Daoy (cell line): ENCODE results near the gene PMPCA. TPM values are rescaled to one million over a fixed set of nuclear protein-coding genes. Genes with fewer than 3 reads are reported as not detected.
"Not testable (repeated sequence)": the region's sequence is repeated elsewhere in the genome, so short reads cannot be mapped to it uniquely, and the experiment has no call there.

Experiments used
- DNase-seq: peaks from one replicate; pipeline ENCODE4 v3.0.0-alpha.2; 2015; ENCODE audit warnings: low read depth
- total RNA-seq: library from RNA; depleted of rRNA; stranded (reverse); fragments of >200 nt; shearing (Covaris generic); gene quantifications from 2 replicates; pipeline ENCODE4 v1.2.3, GENCODE V29; 2014

PMPCA gene
- total RNA-seq, 1 experiment from 2014 or later: 85.3 TPM

DNA sequence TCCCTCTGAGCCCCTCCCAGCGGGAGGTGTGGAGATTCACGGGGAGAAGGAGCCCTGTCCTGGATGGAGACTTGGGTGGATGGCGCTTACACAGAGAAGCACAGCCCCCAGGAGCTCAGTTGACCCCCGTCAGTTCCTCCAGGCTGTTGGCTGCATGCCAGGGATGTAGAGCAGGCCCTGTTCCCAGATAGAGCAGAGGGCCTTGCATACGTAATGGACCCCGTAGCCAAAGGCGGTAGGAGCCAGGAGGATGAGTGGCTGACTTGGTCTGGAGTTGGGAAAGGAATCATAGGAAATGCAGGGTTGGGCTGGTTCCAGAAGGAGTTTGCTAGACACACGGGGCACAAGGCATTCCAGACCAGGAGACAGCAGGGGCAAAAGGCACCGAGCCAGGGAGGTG, 2.5 kb downstream of the PMPCA start:
- DNase-seq: no peak

DNA sequence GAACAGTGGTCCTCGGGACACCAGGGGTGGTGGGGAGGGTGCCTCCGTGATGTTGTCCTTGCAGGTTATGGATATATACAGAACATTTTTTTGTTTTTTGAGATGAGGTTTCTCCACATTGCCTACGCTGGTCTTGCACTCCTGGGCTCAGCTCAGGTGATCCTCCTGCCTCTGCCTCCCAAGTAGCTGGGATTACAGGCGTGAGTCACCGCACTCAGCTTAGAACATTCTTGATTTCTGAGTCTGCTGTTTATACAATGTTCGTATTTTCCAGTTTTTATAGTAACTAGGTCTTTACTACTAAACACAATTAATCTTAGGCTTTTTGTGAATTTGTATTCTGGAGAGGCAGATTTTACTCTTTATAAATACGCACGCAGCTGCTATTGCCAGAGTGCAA, 6.0 kb downstream of the PMPCA start:
- no peak for DNase-seq

DNA sequence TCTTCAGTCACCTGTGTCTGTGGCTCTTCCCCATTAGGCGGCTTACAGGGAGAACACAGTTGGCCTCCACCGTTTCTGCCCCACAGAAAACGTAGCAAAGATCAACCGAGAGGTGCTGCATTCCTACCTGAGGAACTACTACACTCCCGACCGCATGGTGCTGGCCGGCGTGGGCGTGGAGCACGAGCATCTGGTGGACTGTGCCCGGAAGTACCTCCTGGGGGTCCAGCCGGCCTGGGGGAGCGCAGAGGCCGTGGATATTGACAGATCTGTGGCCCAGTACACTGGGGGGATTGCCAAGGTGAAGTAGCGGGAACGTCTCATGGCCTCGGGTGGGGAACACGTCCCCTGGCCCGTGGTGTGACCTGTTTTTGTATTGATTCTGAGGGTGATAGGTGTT, 6.5 kb downstream of the PMPCA start:
- no peak for DNase-seq

DNA sequence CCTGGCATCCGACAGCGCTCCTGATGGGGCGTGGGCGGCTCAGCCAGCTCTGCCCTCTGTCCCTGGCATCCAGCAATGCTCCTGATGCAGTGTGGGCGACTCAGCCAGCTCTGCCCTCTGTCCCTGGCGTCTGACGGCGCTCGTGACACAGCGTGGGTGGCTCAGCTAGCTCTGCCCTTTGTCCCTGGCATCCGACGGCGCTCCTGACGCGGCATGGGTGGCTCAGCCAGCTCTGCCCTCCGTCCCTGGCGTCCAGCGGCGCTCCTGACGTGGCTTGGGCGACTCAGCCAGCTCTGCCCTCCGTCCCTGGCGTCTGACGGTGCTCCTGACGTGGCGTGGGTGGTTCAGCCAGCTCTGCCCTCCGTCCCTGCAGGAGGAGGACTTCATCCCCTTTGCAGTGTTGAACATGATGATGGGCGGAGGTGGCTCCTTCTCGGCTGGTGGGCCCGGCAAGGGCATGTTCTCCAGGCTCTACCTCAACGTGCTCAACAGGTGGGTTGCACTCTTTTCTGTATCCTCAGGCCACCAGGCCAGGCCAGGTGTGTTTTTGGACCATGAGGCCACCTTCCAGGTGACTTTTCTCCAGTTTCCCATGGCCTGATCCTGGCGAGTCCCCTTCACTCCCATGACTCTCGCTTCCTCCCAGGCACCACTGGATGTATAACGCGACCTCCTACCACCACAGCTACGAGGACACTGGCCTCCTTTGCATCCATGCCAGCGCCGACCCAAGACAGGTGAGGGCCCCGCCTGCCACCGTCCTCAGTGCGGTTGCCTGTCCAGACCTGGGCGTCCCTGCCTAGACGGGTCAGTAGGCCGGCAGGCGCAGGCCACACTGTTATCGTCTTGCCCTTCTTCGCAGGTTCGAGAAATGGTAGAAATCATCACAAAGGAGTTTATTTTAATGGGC, 8.0 kb downstream of the PMPCA start:
- no peak for DNase-seq

DNA sequence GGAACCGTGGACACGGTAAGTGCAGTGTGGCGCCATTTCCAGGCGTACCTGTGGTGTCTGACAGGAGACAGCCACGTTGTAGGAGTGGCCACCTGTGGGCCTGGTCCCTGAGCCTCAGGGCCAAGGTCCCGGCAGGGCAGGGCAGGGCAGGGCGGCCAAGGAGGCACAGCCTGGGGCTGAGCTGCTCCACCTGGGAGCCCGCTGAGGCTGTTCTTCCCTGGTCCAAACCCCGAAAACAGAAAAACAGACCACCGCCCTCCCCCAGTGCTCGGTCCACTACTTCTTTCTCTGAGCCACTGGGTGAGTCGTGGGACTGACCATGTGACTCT, 8.6 kb downstream of the PMPCA start:
- DNase-seq: no peak

DNA sequence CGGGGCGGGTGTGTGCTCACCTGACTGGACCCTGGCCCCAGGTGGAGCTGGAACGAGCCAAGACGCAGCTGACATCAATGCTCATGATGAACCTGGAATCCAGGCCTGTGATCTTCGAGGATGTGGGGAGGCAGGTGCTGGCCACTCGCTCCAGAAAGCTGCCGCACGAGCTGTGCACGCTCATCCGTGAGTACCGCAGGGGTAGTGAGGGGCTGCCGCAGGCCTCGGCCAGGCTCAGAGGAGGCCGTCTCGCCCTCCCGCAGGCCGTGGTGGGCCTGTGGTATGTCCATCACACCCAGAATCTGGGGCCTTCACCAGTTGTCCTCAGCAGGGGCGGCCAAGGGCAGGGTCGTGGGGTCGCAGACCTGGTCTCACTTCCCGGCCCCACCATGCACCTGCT, 11.3 kb downstream of the PMPCA start:
- no peak for DNase-seq

DNA sequence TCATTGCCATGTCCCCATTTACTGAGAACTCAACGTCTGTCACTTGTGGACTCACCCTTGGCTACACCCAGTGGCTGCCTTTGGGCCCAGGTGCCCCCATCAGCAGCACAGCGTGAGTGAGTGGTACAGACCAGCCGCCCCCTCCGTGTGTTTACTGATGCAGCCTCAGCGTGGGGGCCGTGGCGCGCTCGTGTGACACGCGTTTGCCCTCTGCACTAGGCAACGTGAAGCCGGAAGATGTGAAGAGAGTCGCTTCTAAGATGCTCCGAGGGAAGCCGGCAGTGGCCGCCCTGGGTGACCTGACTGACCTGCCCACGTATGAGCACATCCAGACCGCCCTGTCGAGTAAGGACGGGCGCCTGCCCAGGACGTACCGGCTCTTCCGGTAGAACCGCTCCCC, 12.4 kb downstream of the PMPCA start:
- DNase-seq: no peak

DNA sequence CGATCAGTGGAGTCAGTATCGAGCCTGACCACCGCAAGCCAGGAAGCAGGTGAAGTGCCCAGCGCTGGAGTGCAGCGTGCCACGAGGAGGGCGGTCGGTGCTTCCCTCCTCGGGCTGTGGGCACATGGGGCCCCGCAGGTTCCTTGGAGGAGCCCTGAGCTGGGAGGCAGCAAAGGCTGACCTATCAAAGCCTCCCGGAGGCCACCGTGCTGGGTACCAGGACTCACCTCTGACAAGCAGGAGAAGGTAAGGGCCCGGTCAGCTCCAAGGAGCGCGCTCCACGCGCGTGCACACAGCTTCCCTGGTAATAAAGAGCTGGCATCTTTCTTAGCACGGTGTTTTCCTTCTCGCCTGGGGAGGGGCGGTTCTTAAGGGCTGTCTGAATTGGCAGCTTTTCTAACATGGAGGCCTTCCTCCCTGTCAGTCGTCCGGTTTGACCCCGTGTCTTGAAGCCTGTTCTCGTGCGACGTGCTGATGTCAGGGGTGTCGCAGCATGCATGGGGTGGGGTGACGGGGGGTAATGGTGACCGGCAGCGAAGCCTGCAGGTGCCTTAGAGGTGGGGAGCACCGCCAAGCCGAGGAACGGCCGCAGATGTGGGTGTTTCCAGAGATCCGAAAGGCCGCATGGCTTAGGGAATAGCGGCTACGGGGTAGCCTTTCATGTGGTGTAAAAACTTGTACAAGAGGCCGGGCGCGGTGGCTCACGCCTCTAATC, 13.1 kb downstream of the PMPCA start:
- no peak for DNase-seq

DNA sequence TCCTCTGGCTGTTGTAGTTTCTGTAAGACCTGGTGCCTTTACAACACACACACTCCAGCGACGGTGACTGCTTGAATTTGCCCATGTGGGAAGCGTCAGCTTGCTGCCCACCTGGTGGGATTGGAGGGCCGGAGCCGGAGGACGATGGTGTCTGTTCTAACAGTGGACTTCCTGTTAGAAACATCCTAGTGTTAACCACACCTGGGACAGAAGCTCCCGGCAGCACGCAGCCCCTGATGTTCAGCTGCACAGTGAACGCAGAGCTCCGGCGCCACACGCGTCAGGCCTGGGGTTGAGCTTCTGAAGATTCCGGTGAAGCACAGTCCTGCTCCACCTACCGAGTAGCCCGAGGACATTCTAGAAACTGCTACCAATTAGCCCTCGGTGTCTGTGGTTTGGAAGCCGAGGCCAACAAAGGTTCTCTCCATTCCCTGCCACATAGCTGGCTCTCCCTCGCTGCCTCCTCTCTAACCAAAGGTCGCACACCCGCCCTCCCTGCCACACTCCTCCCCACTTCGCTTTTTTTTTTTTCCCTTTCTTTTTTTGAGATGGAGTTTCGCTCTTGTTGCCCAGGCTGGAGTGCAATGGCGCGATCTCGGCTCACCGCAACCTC, 14.4 kb downstream of the PMPCA start:
- no peak for DNase-seq

DNA sequence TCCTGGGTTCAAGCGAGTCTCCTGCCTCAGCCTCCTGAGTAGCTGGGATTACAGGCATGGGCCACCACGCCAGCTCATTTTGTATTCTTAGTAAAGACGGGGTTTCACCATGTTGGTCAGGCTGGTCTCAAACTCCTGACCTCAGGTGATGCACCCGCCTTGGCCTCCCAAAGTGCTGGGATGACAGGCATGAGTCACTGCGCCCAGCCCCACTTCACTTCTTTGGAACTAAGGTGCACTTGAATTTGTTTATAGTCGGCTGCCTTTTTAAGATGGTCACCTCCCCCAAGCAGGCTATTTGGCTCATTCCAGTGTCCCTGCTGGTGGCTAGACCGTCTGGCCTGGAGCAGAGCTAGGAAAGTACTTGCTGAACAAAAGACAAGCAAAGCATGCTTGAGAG, 14.9 kb downstream of the PMPCA start:
- DNase-seq: not testable (repeated sequence)

DNA sequence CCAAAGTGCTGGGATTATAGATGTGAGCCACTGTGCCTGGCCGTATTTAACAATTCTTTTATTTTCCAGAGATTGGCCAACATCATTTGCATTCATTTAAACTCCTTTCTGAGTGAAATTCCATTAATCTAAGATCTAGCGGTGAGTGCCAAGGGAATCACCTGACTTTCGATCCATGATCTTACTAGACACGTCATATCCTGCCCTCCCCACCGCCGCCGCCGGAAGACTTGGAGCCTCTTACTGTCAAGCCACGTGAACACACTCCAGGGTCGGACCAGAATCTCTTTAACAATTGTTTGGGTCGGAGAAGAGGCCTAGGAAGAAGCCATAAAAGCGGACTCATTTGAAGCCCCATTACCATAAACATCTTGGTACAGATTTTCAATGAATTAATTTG, 16.3 kb downstream of the PMPCA start:
- DNase-seq: no peak

DNA sequence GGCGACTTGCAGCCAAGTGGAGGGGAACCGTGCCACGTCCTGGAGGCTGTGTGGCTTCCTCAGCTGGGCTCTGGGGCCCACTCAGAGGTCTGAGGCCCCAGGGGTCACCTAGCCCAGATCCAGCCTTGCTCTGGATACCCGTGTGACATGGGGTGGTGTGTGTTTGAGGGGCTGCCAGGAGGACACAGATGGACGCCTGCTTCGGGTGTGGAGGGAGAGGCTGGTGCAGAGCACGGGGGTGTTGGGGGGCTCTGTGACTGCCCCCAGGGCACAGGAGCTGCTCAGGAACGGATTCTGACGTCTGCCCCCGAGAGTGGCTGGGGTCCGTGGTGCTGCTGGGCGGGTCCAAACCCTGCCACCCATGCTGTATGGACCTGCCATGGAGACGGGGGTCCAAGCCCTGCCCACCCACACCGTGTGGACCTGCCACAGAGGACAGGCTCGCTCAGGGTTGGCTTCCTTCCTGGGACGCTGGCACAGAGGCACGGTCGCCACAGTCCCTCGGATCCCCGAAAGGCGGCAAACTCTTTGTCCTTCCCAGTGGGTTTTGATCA, 18.7 kb downstream of the PMPCA start:
- no peak for DNase-seq

DNA sequence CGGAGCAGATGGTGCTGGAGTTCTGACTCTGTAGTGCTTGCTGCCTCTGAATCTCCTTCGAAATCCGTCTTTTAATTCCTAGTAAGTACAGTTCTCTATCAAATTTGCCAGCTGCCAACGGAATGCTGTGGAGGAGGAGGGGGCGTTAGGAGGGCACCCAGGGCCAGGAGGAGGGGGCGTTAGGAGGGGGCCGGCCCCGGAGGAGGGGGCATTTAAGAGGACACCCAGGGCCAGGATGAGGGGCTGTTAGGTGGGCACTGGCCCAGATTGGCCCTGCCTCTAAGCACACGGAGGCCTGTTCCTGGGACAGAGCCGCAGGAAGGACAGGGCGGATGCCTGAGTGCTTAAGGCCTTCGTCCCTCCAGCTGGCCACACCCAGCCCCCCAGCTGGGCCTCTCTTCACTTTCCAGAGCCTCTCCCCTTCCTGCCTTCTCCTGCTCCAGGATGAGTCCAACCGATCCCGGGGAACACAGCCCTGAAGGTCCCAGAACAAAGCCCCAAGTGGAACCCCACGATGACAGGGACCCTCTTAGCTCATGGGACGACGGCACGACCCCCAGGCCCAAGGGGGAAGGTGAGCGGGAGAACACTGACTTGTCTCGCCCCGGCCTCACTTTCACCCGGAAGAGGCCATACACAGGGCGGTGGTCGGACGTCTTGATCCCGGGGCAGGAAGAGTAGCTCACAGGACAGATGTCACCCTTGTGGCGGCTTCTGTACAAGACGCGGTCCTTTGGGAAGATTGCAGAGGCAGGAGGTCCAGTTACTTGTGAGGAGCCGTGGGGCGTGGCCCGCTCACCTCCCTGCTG, 19.4 kb downstream of the PMPCA start:
- DNase-seq: no peak

DNA sequence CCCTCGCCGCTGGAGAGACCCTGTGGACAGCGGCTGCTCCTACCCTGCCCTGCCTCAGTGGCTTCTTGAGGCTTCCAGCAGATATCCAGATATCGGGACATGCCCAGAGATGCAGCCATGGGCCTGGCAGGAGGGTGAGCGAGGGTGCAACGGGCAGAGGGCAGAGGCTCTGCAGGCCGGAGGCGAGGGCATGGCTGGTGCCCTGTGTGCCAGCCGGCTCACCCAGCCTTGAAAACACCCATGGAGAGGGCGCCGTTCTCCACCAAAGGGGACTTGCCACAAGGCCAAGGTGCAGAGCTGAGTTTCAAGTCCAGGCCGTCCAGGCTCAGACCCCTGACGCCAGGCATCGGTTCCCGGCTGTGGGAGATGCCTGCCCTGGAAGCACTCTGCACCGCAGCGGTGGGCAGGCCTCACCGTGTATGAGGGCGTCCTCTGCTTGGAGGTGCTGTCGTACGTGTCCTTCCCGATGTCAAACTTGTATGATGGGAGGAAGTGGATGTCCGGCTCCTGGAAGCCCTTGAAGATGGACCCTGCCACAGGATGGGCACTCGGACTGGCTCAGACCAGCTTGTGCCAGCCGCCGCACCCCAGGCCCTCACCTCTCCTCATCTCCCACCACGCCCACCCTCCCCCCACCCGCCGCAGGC, 20.3 kb downstream of the PMPCA start:
- DNase-seq: no peak

DNA sequence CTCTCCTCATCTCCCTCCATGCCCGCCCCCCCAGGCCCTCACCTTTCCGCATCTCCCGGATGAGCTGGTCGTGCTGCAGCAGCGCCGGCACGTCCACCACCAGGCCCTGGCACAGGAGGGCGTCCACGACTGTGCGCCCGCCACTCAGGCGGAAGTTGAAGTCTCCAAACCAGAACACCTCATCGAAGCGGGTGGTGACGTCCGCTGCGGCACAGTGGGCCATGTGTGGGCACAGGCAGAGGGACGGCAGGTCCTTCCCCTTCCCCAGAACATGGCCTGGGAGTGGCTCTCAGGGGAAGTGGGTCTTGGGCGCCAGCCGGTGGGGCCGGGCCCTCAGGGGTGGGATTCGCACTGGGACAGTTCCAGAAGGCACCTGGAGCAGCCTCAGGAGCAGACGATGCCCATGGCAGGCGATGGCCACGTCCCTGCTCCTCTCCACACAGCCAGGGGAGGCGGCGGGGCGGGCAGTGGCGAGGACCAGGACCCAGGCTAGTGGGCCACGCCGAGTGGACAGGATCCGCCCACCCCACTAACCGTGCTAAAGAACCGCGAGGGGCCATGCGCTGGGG, 21.4 kb downstream of the PMPCA start:
- no peak for DNase-seq

DNA sequence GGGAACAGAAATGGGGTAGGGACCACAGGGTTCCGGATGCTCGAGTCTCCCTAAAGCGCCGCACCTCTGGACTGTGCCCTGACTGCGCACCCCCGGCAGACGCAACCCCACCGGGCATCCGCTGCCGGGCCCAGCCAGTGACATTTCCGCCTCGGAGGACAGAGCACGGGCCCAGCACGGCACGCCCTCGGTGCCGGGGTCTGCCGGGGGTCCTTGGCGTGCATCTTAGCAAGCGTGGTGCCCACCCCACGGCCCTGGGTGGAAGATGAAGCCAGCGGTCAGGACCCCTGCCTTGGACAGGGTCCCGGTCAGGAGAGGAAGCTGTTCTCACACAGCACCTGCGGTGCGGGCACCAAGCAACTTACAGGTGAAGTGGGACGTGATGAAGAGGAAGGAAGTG, 22.1 kb downstream of the PMPCA start:
- no peak for DNase-seq

DNA sequence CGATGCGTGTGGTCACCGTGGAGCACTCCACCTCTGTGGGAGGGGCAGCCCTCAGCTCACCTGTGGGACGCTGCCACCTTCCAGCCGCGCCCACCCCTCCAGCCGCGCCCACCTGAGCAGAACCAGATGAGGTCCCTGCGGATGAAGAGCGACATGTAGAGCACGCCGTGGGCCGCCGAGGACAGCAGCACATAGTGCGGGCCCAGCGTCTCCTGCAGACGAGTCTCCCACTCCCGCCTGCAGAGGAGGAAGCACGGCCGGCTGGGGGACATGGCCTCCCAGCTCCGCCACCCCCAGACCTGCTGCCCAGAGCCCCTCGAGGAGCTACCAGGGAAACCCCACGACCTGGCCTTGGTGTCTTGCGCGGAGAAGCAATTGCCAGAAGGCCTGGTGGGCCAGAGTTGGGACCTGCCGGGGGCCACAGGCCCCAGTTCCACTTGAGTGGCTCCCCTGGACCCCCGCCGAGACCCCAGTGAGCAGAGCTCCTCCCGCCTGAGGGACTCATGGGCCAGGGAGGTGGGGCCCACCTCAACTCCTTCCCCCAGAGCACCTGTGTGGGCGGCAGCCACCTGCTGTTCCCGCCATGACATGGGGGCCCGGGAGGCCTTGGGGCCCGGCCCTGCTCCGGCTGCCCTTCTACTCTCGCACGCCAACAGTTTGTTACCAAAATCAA, 22.7 kb downstream of the PMPCA start:
- DNase-seq: no peak

DNA sequence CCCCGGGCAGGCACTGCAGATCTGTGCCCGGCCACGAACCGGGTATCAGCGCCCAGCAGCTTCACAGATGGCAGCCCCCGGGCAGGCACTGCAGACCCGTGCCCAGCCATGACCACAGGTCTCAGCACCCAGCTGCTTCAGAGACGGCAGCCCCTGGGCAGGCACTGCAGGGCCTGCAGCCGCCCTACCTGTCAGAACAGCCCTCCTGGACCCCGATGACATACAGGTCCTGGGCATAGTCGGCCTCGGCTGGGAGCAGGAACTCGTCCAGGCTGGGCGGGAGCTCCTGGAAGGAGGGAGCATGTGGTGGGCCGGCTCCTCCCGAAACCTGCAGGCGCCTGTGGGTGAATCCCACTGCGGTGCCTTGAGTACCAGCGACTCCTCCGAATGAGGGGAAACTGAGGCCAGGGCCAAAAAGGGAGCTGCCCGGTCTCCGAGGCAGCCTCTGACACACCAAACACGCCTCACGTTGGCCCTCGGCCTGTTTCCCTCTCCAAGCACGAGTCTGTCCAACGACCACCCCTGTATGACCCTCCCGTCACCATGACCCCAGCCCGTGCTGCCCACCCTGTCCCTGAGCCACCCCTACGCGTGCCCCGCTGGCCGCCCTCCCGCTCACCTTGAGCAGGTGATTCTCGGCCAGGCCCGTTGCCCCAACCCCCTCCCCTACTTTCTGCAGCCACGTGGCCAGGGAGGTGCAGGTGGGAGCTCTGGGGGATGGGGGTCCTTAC, 23.6 kb downstream of the PMPCA start:
- DNase-seq: no peak

DNA sequence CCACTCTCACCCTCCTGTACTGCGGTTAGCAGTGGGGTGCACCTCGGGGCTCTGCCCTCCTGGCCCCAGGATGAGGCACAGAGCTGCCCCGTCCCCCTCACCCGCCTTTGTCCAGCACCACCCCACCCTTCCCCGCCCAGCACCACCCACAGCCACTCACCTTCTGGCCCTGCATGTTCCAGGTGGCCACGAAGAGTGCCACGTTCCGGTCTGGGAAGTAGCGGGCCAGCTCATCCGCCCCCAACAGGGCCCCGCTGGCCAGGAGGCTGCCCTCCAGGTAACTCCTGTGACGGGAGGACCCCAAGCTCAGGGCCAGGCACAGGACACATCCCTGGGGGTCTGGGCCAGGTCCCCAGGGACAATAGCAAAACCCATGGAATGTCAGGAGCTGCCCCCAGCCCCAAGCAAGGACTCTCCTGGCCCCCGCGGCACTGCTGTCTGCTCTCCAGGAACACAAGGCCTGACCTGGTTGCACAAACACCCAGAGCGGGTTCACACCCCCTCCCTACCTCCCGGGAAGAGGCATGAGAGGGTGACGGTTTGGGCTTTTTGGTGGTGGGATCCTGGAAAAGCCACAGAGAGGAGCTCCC, 24.2 kb downstream of the PMPCA start:
- no peak for DNase-seq
